HG03378 (cell line): Measurements from ENCODE around the gene RAD23A.
"Not testable (repeated sequence)": the region's sequence is repeated elsewhere in the genome, so short reads cannot be mapped to it uniquely, and the experiment has no call there.

ENCODE experiments used
- ATAC-seq: cut with Tn5 transposase; IDR thresholded peaks from one replicate; pipeline ENCODE4 v1.9.1; 2021; ENCODE audit warnings: mild to moderate bottlenecking, moderate library complexity; ENCODE audit not compliant: unreplicated experiment

Gene RAD23A

DNA sequence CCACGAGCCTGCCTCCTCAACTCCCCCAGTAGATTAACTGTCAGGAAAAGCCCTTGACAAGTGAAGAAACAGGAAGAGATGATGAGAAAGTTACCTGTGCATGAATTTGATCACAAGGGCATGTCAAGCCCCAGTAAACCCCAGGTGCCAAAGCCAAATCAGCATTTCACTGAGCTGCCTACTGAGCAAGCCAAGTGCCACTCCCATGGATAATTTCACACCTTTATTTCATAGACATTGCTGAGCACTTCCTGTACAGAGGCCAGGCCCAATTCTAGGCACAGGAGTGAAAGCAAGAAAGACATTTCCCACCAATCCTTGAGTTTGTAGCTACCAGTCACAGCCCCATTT lies 8.9 kb downstream of the RAD23A start:
- no peak for ATAC-seq

GRCh38 chr19:12955575-12955974 lies 9.9 kb downstream of the RAD23A start:
- ATAC-seq = not testable (repeated sequence)

DNA sequence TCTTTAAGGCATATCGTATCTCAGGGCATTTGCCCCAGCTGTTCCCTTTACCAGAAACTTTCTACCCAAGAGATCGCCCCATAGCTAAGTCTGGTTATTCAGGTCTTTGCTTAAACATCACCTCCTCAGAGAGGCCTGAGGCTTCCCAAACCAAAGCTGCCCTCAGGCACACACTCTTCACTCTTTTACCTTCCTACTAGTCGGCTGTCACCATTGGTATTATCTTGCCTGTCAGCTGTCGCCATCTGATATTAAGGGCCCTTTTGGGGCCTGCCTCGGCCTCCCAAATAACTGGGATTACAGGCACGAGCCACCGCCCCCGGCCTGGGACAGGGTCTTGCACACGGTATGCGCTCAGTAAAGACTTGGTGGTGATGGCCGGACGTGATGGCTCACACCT lies 10.3 kb downstream of the RAD23A start:
- no peak for ATAC-seq

DNA sequence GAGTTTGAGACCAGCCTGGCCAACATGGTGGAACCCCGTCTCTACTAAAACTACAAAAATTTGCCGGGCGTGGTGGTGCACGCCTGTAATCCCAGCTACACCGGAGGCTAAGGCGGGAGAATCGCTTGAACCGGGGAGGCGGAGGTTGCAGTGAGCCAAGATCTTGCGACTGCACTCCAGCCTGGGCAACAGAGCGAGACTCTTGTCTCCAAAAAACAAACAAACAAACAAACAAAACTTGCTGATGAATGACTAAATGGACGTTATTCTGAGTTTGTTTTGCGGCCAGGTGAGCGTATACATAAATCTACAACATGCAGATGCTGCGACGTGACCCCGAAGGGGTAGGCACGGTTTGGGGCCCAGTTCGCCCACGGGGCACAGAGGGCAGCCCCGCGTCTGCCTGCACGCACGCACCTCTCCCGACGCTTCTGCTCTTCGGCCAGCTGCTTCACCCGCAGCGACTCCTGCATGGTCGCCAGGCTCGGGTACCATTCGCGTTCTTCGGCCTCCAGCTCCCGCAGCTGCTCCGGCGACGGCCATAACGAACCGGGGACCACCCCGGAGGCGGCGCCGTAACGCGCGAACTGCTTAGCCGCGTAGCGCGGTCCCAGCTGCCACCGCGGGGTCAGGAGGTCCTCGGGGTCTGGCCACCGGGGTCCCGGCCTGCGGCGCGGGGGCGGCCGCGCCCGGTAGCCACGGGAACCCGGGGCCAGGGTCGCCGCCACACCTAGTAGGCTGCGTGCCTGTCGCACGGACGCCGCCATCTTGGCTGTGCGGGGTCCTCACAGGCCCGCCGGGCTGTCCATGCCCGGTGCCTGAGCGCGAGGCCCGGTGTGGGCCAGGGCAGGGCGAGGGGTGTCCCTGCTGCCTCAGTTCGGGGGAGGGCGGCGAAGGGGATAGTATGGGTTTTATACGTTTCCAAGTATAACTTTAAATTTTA lies 11.1 kb downstream of the RAD23A start, which contains the start of gene GADD45GIP1:
Gene GADD45GIP1 (minus strand): TSS at position 778 of the 943 bp plus-strand sequence. CDS start 11 bp downstream, at position 767.
- no peak for ATAC-seq

DNA sequence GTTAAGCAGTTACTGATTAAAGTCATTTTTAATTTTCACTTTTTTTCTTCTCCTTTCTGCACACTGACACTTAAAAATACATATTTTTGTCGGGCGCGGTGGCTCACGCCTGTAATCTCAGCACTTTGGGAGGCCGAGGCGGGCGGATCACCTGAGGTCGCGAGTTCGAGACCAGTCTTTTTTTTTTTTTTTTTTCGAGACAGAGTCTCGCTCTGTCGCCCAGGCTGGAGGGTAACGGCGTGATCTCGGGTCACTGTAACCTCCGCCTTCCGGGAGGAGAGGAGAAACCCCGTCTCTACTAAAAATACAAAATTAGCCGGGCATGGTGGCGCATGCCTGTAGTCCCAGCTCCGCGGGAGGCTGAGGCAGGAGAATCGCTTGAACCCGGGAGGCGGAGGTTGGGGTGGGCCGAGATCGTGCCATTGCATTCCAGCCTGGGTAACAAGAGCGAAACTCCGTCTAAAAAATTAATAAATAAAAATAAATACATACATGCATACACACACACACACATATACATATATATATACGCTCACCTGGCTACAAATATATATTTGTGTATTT lies 11.8 kb downstream of the RAD23A start:
- not testable (repeated sequence) for ATAC-seq

DNA sequence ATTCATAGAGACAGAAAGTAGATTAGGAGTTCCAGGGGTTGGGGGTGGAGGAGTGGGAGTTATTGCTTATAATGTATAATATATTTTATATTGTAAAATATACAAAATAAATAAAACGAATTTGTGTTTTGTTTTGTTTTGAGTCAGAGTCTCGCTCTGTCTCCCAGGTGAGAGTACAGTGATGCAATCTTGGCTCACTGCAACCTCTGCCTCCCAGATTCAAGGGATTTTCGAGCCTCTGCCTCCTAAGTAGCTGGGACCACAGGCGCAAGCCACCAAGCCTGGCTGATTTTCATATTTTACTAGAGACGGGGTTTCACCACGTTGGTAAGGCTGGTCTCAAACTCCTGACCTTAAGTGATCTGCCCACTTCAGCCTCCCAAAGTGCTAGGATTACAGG lies 13.8 kb downstream of the RAD23A start:
- no peak for ATAC-seq

GRCh38 chr19:12965017-12965811 lies 19.6 kb downstream of the RAD23A start:
- no peak for ATAC-seq

GRCh38 chr19:12965812-12966135 lies 20.1 kb downstream of the RAD23A start:
- ATAC-seq = no peak

- no peak for ATAC-seq
Observed at GRCh38 chr19:12967907-12968306, 22.2 kb downstream of the RAD23A start.

GRCh38 chr19:12969292-12969988 lies 23.8 kb downstream of the RAD23A start, which contains the start of gene DAND5:
TSS of gene DAND5 (plus strand) at chr19:12969576. CDS start at chr19:12969661, 85 bp downstream.
- ATAC-seq = no peak

DNA sequence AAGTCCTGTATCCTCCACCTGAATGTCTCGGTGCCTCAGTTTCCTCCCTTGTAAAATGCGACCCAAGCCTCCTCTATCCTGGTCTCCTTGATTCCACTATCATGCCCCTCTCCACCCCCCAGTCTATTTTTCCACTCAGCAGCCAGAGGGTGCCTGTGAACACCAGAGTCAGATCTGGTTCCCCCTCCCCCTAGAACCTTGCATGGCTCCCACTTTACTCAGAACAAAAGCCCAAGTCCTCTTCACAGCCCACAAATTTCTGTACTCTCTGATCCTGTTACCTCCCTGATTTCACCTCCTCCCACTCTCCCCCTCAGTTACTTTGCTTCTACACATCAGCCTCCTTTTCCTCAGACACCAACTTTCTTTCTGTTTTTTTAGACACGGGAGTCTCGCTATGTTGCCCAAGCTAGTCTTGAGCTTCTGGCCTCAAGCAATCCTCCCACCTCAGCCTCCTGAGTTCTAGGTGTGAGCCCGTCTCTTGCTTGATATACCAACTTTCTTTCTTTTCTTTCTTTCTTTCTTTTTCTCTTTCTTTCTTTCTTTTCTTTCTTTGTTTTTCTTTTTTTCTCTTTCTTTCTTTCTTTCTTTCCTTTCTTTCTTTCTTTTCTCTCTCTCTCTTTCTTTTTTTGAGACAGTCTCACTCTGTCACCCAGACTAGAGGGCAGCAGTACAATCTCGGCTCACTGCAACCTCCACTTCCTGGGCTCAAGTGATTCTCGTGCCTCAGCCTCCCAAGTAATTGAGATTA lies 24.6 kb downstream of the RAD23A start:
- no peak for ATAC-seq

- ATAC-seq = no peak
Observed at GRCh38 chr19:12973236-12973635, 27.6 kb downstream of the RAD23A start.

- ATAC-seq = no peak
Observed at GRCh38 chr19:12974301-12975220, 28.9 kb downstream of the RAD23A start.

- no peak for ATAC-seq
Observed at GRCh38 chr19:12975221-12975741, 29.6 kb downstream of the RAD23A start.

DNA sequence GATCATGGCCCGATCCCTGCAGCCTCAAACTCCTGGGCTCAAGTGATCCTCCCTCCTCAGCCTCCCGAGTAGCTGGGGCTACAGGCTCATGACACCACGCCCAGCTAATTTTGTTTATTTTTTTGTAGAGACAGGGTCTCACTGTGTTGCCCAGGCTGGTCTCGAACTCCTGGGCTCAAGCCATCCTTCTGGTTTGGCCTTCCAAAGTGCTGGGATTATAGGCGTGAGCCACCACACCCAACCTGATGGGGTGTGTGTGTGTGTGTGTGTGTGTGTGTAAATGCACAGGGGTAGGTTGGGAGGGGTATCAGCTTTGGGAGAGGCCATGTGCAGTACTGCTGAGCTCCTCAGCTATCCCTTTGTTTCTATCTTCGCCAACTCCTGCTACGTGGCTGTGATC lies 30.4 kb downstream of the RAD23A start:
- ATAC-seq = not testable (repeated sequence)

DNA sequence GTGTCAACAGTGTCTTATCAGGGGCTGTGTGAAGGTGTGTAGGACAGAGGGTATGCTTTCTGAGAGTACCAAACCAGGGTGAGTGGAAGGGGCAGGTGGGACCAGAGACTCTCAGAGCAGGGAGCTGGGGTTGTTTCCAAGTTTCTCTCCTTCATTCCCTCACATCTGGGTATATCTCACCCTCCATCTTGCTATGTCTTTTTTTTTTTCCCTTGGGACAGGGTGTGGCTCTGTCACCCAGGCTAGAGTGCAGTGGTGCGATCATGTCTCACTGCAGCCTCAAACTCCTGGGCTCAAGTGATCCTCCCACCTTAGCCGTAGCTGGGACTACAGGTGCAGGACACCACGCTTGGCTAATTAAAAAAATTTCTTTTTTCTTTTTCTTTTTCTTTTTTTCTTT lies 34.3 kb downstream of the RAD23A start:
- no peak for ATAC-seq

- no peak for ATAC-seq
Observed at GRCh38 chr19:12982648-12983047, 37.0 kb downstream of the RAD23A start.

GRCh38 chr19:12983091-12983490 lies 37.4 kb downstream of the RAD23A start:
- no peak for ATAC-seq
